T47D (cell line): Measurements from ENCODE around the gene RFX6.
"Not testable (repeated sequence)": the region's sequence is repeated elsewhere in the genome, so short reads cannot be mapped to it uniquely, and the experiment has no call there.

Experiments used
- DNase-seq, 2 experiments: peaks; one replicate each; pipeline versions ENCODE4 v3.0.0 to v3.0.0-alpha.2; 2011 to 2012; ENCODE audit warnings: low read depth in 1 of 2, low spot score in 1 of 2
- JUND ChIP-seq: IDR thresholded peaks from 2 replicates; pipeline ENCODE4 v1.6.1; 2012; ENCODE audit warnings: low read depth
- in situ Hi-C: cut with HindIII; loops from 2 replicates; pipeline ENCODE4 v1.10.0; 2016; ENCODE audit warnings: low sequenced_read_pairs, low pct_unique_long_range_greater_than_20kb

RFX6 gene, protein sequence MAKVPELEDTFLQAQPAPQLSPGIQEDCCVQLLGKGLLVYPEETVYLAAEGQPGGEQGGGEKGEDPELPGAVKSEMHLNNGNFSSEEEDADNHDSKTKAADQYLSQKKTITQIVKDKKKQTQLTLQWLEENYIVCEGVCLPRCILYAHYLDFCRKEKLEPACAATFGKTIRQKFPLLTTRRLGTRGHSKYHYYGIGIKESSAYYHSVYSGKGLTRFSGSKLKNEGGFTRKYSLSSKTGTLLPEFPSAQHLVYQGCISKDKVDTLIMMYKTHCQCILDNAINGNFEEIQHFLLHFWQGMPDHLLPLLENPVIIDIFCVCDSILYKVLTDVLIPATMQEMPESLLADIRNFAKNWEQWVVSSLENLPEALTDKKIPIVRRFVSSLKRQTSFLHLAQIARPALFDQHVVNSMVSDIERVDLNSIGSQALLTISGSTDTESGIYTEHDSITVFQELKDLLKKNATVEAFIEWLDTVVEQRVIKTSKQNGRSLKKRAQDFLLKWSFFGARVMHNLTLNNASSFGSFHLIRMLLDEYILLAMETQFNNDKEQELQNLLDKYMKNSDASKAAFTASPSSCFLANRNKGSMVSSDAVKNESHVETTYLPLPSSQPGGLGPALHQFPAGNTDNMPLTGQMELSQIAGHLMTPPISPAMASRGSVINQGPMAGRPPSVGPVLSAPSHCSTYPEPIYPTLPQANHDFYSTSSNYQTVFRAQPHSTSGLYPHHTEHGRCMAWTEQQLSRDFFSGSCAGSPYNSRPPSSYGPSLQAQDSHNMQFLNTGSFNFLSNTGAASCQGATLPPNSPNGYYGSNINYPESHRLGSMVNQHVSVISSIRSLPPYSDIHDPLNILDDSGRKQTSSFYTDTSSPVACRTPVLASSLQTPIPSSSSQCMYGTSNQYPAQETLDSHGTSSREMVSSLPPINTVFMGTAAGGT

DNA sequence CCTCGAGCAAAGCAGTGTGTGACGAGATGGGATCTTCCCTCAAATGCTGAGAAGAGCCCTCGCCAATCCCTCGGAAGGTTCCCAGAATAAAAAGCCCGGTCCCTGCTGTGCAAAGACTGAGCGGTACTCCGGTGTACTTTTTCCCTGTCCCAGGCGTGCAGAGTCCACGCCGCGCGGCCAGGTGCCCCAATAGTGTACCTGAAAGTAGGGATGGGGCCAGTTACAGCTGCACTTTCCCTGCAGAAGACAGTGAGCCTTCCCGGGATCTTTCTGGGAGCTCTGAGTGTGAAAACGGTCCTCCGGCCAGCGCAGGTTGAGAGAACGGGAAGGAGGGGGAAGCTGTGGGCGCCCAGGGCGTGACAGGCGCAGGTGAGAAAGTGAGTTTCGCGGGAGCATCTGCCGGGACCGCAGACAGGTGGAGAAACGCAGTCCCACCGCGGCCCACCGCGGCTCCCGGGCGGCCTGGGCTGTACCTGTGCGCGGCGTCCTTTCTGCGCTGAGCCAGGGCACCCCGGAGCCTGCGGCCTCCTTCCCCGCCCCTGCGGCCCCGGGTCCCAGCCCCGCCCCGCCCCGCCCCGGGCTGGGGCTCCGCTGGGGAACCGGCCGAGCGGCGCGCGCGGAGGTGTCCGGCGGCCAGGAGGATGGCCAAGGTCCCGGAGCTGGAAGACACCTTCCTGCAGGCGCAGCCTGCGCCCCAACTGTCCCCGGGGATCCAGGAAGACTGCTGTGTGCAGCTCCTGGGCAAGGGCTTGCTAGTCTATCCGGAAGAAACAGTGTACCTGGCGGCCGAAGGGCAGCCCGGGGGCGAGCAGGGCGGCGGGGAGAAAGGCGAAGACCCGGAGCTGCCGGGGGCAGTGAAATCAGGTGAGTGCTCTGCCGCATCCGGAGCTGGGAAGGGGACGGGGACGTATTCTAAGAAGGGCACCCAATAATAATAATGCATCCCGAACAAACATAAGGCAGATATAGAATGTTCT, at the start of gene RFX6:
RFX6 (plus strand) TSS at position 608 of the 977 bp plus-strand sequence; CDS start at position 642, 34 bp downstream.
- peak; percentile 5 to 21 for DNase-seq
- TF ChIP-seq JUND = no peak
- in situ Hi-C loops = no loop called here

DNA sequence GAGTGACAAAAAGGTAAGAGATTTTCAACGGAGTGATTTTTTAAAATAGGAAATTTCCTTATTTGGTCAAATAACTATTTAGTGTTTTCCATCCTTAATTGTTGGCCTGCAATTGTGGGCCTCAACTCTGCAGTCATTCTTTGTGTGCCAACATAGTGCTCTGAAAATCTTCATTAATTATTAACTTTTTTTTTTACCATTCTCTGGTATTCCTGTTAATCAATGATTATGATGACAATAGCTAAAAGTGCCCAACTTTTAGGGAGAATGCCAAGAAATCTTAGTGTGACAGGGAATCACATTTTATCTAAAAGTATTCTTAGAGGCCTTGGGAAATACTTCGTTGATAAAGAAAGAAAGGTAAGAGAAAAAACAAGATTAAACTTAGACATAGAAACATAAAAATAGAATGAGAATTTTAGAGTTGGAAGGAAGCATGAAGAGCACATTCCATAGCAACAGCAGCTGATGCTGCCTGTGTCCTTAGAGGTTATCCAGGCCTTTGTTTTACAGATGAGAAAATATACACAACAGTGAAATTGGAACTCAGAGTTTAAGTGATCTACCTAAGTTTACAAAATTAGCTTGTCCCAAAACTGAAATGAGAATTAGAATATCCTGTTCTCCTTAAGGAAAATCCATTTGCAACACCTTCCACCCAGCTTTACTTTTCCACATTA, 49.3 kb upstream of the RFX6 start:
- TF ChIP-seq JUND = no peak
- DNase-seq = no peak
- in situ Hi-C loops = no loop called here

DNA sequence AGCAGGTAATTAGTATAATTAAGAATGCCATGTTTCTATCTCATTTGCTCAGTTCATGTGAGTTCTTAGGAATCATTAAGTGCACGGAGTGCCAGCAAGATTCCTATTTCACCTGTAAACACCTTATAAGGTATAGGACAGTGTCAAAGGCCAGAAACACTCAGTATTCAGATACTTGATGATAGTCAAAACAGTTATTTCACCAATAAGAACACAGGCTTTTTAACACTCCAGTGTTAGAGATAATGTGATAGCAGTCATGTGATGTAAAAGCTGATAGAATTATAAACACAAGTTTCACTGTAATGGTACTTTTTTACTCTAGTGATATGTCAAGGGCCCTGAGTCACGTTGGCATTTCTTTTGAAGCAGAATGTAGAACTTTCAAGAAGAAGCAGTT, 48.1 kb upstream of the RFX6 start, which contains the start of gene GPRC6A:
GPRC6A (minus strand) TSS at position 101 of the 400 bp plus-strand sequence; CDS start at position 31, 70 bp downstream.
- DNase-seq = no peak

DNA sequence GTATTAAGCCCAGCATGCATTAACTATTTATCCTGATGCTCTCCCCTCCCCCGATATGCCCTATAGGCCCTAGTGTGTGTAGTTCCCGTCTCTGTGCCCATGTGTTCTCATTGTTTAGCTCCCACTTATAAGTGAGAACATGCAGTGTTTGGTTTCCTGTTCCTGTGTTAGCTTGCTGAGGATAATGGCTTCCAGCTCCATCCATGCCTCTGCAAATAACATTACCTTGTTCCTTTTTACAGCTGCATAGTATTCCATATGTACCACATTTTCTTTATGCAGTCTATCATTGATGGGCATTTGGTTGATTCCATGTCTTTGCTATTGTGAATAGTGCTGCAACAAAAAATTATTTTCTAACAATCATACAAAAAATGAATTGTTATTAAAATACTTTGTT, 42.5 kb upstream of the RFX6 start:
- in situ Hi-C loops, DNase-seq: not testable (repeated sequence)

More for the DNA sequence above, 48.1 kb upstream of the RFX6 start, which contains the start of gene GPRC6A:
- in situ Hi-C loops = no loop called here
- TF ChIP-seq JUND = no peak

DNA sequence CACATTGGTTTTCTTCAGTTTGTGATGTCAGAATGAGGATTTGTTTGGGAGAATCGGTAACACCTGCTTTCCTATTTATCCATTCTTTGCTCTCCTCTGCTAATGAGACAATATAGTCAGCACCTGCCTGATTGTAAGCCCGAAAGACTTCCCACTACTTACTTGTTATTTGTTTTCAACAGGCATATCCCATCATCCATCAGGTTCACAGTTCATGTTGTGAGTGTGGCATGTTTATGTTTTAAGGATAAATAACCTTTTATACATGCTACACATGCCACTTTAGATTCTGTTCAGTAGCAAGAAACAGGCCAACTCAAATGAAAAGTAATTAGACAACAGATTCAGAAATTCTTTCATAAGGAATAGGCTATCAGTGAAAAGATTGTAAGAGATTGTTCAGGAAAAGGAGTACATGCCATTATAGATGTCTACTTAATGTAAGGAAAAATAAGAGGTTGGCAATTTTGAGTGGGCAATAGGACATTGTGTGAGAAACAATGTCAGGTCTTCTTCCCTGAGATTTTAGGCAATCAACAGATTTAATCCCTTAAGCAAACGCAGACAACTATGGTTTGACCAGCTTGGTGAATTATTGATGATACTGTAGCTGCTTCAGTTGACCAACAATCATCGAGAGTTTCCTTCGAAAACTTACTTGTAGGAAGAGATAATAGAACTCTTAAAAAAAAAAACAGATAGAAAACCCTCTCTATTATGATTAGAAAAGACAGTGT, 40.3 kb upstream of the RFX6 start:
- TF ChIP-seq JUND = no peak
- no peak for DNase-seq
- in situ Hi-C loops = no loop called here

DNA sequence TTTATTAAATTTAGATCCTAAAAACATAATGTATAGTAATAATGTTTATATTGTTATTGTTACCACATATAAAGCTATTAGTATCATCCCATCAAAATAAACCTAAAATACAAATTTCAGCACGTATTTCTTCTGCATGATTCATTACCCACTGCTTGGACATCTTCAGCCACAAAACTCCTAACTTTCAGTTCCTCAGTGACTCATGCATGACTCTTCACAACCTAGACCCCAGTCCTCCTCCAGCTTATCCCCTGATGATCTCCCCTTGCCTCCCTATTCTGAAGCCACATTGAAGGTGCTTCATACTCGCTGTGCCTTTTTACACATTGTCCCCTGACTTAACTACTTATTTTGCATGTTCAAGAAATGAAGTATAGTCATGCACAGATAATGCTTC, 37.0 kb upstream of the RFX6 start:
- in situ Hi-C loops = no loop called here

DNA sequence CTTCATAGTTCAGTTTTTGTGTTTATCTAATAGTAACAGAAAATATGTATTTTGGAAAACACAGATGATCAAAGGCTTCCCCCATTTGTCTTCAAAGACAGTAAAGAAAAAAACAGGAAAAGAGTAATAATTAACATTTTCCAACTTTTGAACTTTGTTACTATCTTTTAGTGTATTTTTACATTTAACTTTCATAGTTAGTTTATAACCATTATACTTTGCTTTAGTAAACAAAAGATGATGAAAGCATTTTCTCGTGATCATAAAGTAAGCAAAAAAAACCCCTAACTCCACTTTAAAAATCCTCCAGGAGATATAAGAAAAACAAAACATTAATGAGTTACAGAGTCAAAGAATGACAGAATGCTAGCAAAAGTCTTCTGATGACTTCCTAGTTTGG, 34.6 kb upstream of the RFX6 start:
- TF ChIP-seq JUND = no peak
- no peak for DNase-seq
- in situ Hi-C loops = no loop called here

More for the DNA sequence above, 37.0 kb upstream of the RFX6 start:
- no peak for DNase-seq
- no peak for TF ChIP-seq JUND

DNA sequence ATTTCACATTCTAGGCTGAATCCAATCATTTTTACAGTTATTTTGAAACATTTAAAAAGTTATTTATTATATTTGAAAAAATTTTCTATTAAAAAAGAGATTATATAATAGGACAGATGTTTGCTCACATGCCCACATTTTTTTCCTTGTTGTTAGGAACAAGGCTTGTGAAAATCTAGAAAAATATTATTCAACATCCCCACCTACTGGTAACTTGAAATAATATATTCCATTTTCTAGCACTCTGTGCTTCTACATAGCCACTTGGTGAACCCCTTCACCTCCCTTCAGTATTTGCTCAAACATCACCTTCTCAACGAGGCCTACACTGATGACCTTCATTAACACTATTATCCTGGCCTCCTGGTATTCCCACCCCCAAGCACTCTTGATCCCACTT, 29.8 kb upstream of the RFX6 start:
- no peak for TF ChIP-seq JUND
- peak; percentile 2 to 51 for DNase-seq
- in situ Hi-C loops = no loop called here

DNA sequence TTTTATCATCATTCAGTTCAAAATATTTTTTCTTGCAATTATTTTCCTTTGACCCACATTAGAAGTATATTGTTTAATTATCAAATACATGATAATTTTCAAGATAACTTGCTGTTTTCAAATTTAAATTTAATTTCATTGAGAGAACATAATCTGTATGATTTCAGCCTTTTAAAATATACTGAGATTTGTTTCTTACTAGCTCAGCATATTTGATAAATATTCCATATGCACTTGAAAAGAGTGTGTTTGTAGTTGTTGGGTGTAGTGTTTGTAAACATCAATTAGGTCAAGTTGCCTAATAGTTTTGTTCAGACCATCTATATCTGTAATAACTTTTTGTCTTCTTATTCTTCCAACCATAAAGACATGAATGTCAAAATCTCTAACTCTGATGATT, 19.0 kb upstream of the RFX6 start:
- in situ Hi-C loops = no loop called here
- no peak for DNase-seq
- TF ChIP-seq JUND = no peak

DNA sequence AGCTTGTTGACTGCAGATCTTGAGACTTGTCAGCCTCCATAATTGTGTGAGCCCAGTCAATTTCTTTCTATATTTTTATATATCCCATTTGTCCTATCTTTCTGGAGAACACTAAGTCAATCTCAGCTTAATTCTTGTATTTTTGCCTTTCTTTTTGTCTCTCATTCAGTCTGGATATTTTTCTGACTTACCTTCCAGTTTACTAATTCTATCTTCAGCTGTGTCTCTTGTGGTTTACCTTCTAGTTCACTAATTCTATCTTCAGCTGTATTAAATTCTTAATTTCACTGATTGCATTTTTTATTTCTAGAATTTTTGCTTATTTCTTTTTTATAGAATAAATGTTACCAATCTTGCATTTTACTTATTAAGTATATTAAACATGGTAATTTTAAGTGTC, 17.8 kb upstream of the RFX6 start:
- in situ Hi-C loops = no loop called here
- no peak for TF ChIP-seq JUND
- DNase-seq = no peak
